Neutrophil (primary cell): ENCODE measurements around the gene CEP104.

ENCODE experiments used
- H3K27ac ChIP-seq: fragments of 200-600 bp; sonication (generic); 2 replicates; pipeline ENCODE4 v1.5.1; 2016; ENCODE audit warnings: mild to moderate bottlenecking, moderate library complexity
- H3K27me3 ChIP-seq: fragments of 200-600 bp; sonication (generic); 2 replicates; pipeline ENCODE4 v1.6.0; 2016; ENCODE audit warnings: mild to moderate bottlenecking
- H3K36me3 ChIP-seq: fragments of 200-600 bp; sonication (generic); 2 replicates; pipeline ENCODE4 v1.5.1; 2017
- H3K4me1 ChIP-seq, 2 experiments: fragments of 200-600 bp in 1 of 2; sonication (generic) in 1 of 2; 1 replicate in 1 of 2; 2 replicates in 1 of 2; pipeline versions ENCODE4 v1.5.1 to v1.6.1; 2013 to 2016; ENCODE audit warnings: low read depth in 1 of 2, low read length in 1 of 2, mild to moderate bottlenecking in 1 of 2, moderate library complexity in 1 of 2; ENCODE audit not compliant: control insufficient read depth in 1 of 2, insufficient read depth in 1 of 2
- H3K4me3 ChIP-seq, 2 experiments: fragments of 200-600 bp in 1 of 2; sonication (generic) in 1 of 2; 1 replicate in 1 of 2; 2 replicates in 1 of 2; pipeline ENCODE4 v1.5.1; 2013 to 2016; ENCODE audit warnings: low read depth in 1 of 2, low read length in 1 of 2, mild to moderate bottlenecking in 1 of 2, moderate library complexity in 1 of 2
- H3K9me3 ChIP-seq: fragments of 200-600 bp; sonication (generic); 2 replicates; pipeline ENCODE4 v1.5.1; 2016
- CTCF ChIP-seq: fragments of 200-600 bp; sonication (generic); IDR thresholded peaks from 2 replicates; pipeline ENCODE4 v1.5.1; 2016; ENCODE audit warnings: antibody characterized with exemption

CEP104 gene

GRCh38 chr1:3762151-3762872 is 94.7 kb downstream of the CEP104 start:
- Histone ChIP-seq H3K9me3 (no peaks in the 10 kb centered on the region), H3K27me3 (peaks cover 38% of the 10 kb centered on the region), H3K4me3 (no peak overlapping the region), H3K36me3 (no peaks in the 10 kb centered on the region), H3K4me1 (no peaks in the 10 kb centered on the region), H3K27ac (no peak overlapping the region)
- no peak for TF ChIP-seq CTCF
